Measurements from ENCODE around the gene KIAA0232. TPM values are rescaled to one million over a fixed set of nuclear protein-coding genes. Genes with fewer than 3 reads are reported as not detected.
"Not testable (repeated sequence)": the region's sequence is repeated elsewhere in the genome, so short reads cannot be mapped to it uniquely, and the experiment has no call there.

The KIAA0232 gene
- total and polyA plus RNA-seq, 2 donors = 10.5 to 12.8 TPM

- Histone ChIP-seq H3K9me3 (ENCODE audit: control insufficient read depth in 2 of 2, insufficient read depth in 1 of 2, low read length in 1 of 2) (no peaks in the 10 kb centered on the region), H3K27me3 (ENCODE audit: control insufficient read depth in 2 of 2, insufficient read depth in 1 of 2, low read length in 1 of 2) (no peaks in the 10 kb centered on the region), H3K27ac (ENCODE audit: low read depth in 1 of 2, low read length in 1 of 2) (no peak overlapping the region), H3K4me1 (ENCODE audit: control insufficient read depth in 2 of 2, insufficient read depth in 2 of 2, low read length in 2 of 2) (peaks cover 0 to 14% of the 10 kb centered on the region in 2 donors), H3K4me3 (ENCODE audit: low read length in 2 of 2) (no peak overlapping the region), H3K36me3 (ENCODE audit: control insufficient read depth in 2 of 2, insufficient read depth in 2 of 2, low read length in 1 of 2) (no peaks in the 10 kb centered on the region)
- no peak for DNase-seq (ENCODE audit: low read depth in 6 of 9, low spot score in 9 of 9)
- WGBS = 97% methylated on average over 9 of the region's 9 CpGs
Measured at GRCh38 chr4:6753891-6754290, 28.6 kb upstream of the KIAA0232 start.

- Histone ChIP-seq H3K36me3 (ENCODE audit: control insufficient read depth in 2 of 2, insufficient read depth in 2 of 2, low read length in 1 of 2) (no peaks in the 10 kb centered on the region), H3K9me3 (ENCODE audit: control insufficient read depth in 2 of 2, insufficient read depth in 1 of 2, low read length in 1 of 2) (no peaks in the 10 kb centered on the region), H3K27me3 (ENCODE audit: control insufficient read depth in 2 of 2, insufficient read depth in 1 of 2, low read length in 1 of 2) (no peaks in the 10 kb centered on the region), H3K4me1 (ENCODE audit: control insufficient read depth in 2 of 2, insufficient read depth in 2 of 2, low read length in 2 of 2) (peaks cover 0 to 14% of the 10 kb centered on the region in 2 donors), H3K27ac (ENCODE audit: low read depth in 1 of 2, low read length in 1 of 2) (no peak overlapping the region), H3K4me3 (ENCODE audit: low read length in 2 of 2) (no peak overlapping the region)
- DNase-seq (ENCODE audit: low read depth in 6 of 9, low spot score in 9 of 9) = no peak
- WGBS = 94% methylated on average over 3 of the region's 3 CpGs
Measured at GRCh38 chr4:6754481-6755087, 27.9 kb upstream of the KIAA0232 start.

GRCh38 chr4:6755088-6755753 lies 27.3 kb upstream of the KIAA0232 start:
- Histone ChIP-seq H3K36me3 (ENCODE audit: control insufficient read depth in 2 of 2, insufficient read depth in 2 of 2, low read length in 1 of 2) (no peaks in the 10 kb centered on the region), H3K9me3 (ENCODE audit: control insufficient read depth in 2 of 2, insufficient read depth in 1 of 2, low read length in 1 of 2) (no peaks in the 10 kb centered on the region), H3K27me3 (ENCODE audit: control insufficient read depth in 2 of 2, insufficient read depth in 1 of 2, low read length in 1 of 2) (no peaks in the 10 kb centered on the region), H3K4me1 (ENCODE audit: control insufficient read depth in 2 of 2, insufficient read depth in 2 of 2, low read length in 2 of 2) (peaks cover 0 to 14% of the 10 kb centered on the region in 2 donors), H3K27ac (ENCODE audit: low read depth in 1 of 2, low read length in 1 of 2) (no peak overlapping the region), H3K4me3 (ENCODE audit: low read length in 2 of 2) (no peak overlapping the region)
- DNase-seq (ENCODE audit: low read depth in 6 of 9, low spot score in 9 of 9) = no peak
- 95% methylated on average over 5 of the region's 5 CpGs for WGBS

GRCh38 chr4:6756345-6756744 lies 26.2 kb upstream of the KIAA0232 start:
- not testable (repeated sequence) for H3K4me3 ChIP-seq (ENCODE audit: low read length in 2 of 2); H3K36me3 ChIP-seq (ENCODE audit: control insufficient read depth in 2 of 2, insufficient read depth in 2 of 2, low read length in 1 of 2); H3K27me3 ChIP-seq (ENCODE audit: control insufficient read depth in 2 of 2, insufficient read depth in 1 of 2, low read length in 1 of 2); H3K9me3 ChIP-seq (ENCODE audit: control insufficient read depth in 2 of 2, insufficient read depth in 1 of 2, low read length in 1 of 2); DNase-seq (ENCODE audit: low read depth in 6 of 9, low spot score in 9 of 9); H3K27ac ChIP-seq (ENCODE audit: low read depth in 1 of 2, low read length in 1 of 2)
- 85% methylated on average over 2 of the region's 6 CpGs for WGBS
- peaks cover 2 to 15% of the 10 kb centered on the region in 2 donors for H3K4me1 ChIP-seq (ENCODE audit: control insufficient read depth in 2 of 2, insufficient read depth in 2 of 2, low read length in 2 of 2)

GRCh38 chr4:6758728-6759127 lies 23.8 kb upstream of the KIAA0232 start:
- no peaks in the 10 kb centered on the region for H3K36me3 ChIP-seq (ENCODE audit: control insufficient read depth in 2 of 2, insufficient read depth in 2 of 2, low read length in 1 of 2)
- H3K4me3 ChIP-seq (ENCODE audit: low read length in 2 of 2) = no peak overlapping the region
- 94% methylated on average over 4 of the region's 4 CpGs for WGBS
- H3K27me3 ChIP-seq (ENCODE audit: control insufficient read depth in 2 of 2, insufficient read depth in 1 of 2, low read length in 1 of 2) = no peaks in the 10 kb centered on the region
- no peak for DNase-seq (ENCODE audit: low read depth in 6 of 9, low spot score in 9 of 9)
- no peak overlapping the region for H3K27ac ChIP-seq (ENCODE audit: low read depth in 1 of 2, low read length in 1 of 2)
- H3K9me3 ChIP-seq (ENCODE audit: control insufficient read depth in 2 of 2, insufficient read depth in 1 of 2, low read length in 1 of 2) = no peaks in the 10 kb centered on the region
- H3K4me1 ChIP-seq (ENCODE audit: control insufficient read depth in 2 of 2, insufficient read depth in 2 of 2, low read length in 2 of 2) = peaks cover 2 to 27% of the 10 kb centered on the region in 2 donors

GRCh38 chr4:6760865-6761264 lies 21.7 kb upstream of the KIAA0232 start:
- H3K27ac ChIP-seq (ENCODE audit: low read depth in 1 of 2, low read length in 1 of 2) = no peak overlapping the region
- WGBS = 96% methylated on average over 9 of the region's 9 CpGs
- no peak for DNase-seq (ENCODE audit: low read depth in 6 of 9, low spot score in 9 of 9)
- H3K4me3 ChIP-seq (ENCODE audit: low read length in 2 of 2) = no peak overlapping the region
- H3K9me3 ChIP-seq (ENCODE audit: control insufficient read depth in 2 of 2, insufficient read depth in 1 of 2, low read length in 1 of 2) = no peaks in the 10 kb centered on the region
- H3K27me3 ChIP-seq (ENCODE audit: control insufficient read depth in 2 of 2, insufficient read depth in 1 of 2, low read length in 1 of 2) = no peaks in the 10 kb centered on the region
- H3K4me1 ChIP-seq (ENCODE audit: control insufficient read depth in 2 of 2, insufficient read depth in 2 of 2, low read length in 2 of 2) = peaks cover 2 to 46% of the 10 kb centered on the region in 2 donors
- H3K36me3 ChIP-seq (ENCODE audit: control insufficient read depth in 2 of 2, insufficient read depth in 2 of 2, low read length in 1 of 2) = no peaks in the 10 kb centered on the region

- no peaks in the 10 kb centered on the region for H3K9me3 ChIP-seq (ENCODE audit: control insufficient read depth in 2 of 2, insufficient read depth in 1 of 2, low read length in 1 of 2)
- DNase-seq (ENCODE audit: low read depth in 6 of 9, low spot score in 9 of 9) = peak in 1 of 9 donors; percentile 59
- 84% methylated on average over 35 of the region's 35 CpGs for WGBS
Measured at GRCh38 chr4:6761649-6762615, 20.6 kb upstream of the KIAA0232 start.

GRCh38 chr4:6763330-6763851 lies 19.1 kb upstream of the KIAA0232 start:
- 84% methylated on average over 16 of the region's 16 CpGs for WGBS
- Histone ChIP-seq H3K27ac (ENCODE audit: low read depth in 1 of 2, low read length in 1 of 2) (peak overlapping the region; percentile 46 to 57), H3K9me3 (ENCODE audit: control insufficient read depth in 2 of 2, insufficient read depth in 1 of 2, low read length in 1 of 2) (no peaks in the 10 kb centered on the region), H3K4me3 (ENCODE audit: low read length in 2 of 2) (no peak overlapping the region), H3K27me3 (ENCODE audit: control insufficient read depth in 2 of 2, insufficient read depth in 1 of 2, low read length in 1 of 2) (no peaks in the 10 kb centered on the region), H3K36me3 (ENCODE audit: control insufficient read depth in 2 of 2, insufficient read depth in 2 of 2, low read length in 1 of 2) (no peaks in the 10 kb centered on the region), H3K4me1 (ENCODE audit: control insufficient read depth in 2 of 2, insufficient read depth in 2 of 2, low read length in 2 of 2) (peaks cover 2 to 69% of the 10 kb centered on the region in 2 donors)
- peak in 1 of 9 donors; percentile 58 for DNase-seq (ENCODE audit: low read depth in 6 of 9, low spot score in 9 of 9)

More at GRCh38 chr4:6761649-6762615, 20.6 kb upstream of the KIAA0232 start:
- peaks cover 2 to 56% of the 10 kb centered on the region in 2 donors for H3K4me1 ChIP-seq (ENCODE audit: control insufficient read depth in 2 of 2, insufficient read depth in 2 of 2, low read length in 2 of 2)
- H3K27me3 ChIP-seq (ENCODE audit: control insufficient read depth in 2 of 2, insufficient read depth in 1 of 2, low read length in 1 of 2) = no peaks in the 10 kb centered on the region
- peak overlapping the region in 1 of 2 donors; percentile 72 for H3K27ac ChIP-seq (ENCODE audit: low read depth in 1 of 2, low read length in 1 of 2)
- H3K4me3 ChIP-seq (ENCODE audit: low read length in 2 of 2) = no peak overlapping the region
- no peaks in the 10 kb centered on the region for H3K36me3 ChIP-seq (ENCODE audit: control insufficient read depth in 2 of 2, insufficient read depth in 2 of 2, low read length in 1 of 2)

Data from thymus (tissue), 11 donors.